NCI-H446 (cell line): ENCODE measurements around the gene RAPGEF2.
"Not testable (repeated sequence)": the region's sequence is repeated elsewhere in the genome, so short reads cannot be mapped to it uniquely, and the experiment has no call there.

ENCODE experiments used
- DNase-seq, 2 experiments: peaks; one replicate each; lab custom pipeline; 2025; lab: John Stamatoyannopoulos, UW

RAPGEF2 gene

DNA sequence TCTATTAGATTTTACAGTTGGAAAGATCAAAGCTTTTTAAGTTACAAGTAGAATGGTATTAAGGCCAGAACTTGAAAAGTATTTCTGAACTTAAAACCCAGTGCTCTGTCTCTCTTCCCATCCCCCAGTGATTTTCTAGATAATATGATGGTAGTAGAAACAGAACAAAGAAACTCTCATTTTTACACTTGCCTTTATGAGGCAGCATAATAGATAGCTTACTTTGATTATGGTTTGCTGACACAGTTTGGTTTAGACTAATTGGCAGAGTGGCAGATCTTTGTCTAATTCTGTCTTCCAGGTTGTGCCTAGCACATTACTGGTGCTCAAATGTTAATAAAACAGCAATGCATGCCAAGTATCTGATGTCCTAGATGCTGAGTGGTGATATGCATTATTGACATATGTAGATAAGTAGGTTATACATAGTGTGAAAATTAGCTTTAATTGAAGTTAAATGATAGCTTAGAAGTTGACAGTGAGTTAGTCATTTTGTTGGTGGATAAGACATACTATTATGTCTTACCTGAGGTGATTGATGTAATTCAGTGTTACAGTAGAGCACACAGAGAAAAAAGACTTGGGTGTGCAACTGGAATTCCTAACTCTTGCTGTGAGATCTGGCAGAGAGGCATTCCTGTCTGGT is 4.3 kb upstream of the RAPGEF2 start:
- DNase-seq, result no peak

DNA sequence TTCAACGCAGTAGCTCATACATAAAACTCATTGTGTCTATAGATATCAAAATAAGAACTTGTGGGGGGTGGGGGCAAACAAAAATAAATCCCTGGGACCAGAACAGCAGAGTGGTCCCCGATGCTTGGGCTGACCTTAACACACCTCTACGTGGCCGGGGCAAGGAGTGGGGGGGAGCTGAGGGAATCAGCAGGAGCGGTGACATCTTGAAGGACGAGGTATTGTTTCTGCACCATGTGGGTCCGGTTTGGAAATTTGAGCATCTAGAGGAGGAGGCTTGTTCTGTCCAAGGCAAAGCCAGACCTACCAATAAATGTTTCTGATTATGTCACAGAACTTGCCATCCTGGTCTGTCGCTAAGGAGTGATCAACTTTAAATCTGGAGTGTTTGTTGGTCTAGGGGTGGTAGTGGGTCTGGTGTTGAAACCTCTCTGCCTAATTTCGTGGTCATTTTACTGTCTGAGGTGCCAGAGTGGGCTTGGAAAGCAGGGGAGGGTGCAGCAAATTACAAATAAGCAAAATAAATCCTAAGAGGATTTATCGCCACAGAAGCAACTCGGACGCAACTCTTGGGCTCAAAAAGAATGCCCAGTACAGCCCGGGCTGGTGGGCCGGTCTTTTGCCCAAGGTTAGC is 774 bp upstream of the RAPGEF2 start:
- DNase-seq, result no peak

- peak in 1 of 2 experiments; percentile 45 for DNase-seq
Measured at GRCh38 chr4:159103384-159103990, 608 bp downstream of the RAPGEF2 start.

GRCh38 chr4:159104694-159105414 is 2.0 kb downstream of the RAPGEF2 start:
- DNase-seq, result peak in 1 of 2 experiments; percentile 42

DNA sequence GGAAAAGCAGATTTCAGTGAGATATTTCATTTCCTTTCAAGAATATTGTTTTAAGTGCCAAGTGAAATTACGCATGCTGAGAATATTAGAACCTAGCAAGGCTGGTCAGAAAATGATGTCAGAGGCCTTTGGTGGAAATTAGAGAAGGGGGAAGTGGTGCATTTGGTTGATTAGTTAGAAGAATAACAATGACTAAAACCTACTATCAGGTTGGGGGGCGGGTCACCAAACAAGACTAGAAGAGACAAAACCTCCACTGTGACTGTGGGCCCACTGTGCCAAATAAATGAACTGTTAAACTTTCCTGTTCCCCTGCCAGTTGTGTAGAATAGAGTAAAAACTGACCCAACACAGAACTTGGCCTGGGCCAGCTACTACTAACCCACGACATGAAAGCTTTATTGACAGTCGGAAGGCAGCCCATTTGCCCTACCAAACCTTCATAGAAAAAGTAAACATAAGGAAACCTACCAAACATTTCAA is 2.9 kb downstream of the RAPGEF2 start:
- no peak for DNase-seq

DNA sequence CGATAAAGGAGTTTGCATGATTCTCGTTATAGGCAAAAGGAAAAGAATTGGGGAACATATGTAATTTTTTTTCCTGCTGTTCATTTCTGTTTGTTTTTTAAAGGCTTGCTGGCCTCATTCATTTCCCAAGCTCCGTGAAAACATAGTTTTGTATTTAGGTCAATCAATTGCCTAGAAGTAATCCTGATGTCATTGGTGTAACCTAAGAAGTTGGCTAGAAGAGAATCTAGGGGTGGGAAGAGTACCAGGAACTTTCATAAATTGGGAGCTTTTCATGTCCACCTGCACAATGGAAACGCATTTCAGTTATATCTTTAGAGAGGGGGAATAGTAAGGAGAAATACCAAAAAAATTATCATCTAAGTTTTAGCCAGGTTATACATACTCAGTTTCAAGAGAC is 3.8 kb downstream of the RAPGEF2 start:
- DNase-seq, result no peak

DNA sequence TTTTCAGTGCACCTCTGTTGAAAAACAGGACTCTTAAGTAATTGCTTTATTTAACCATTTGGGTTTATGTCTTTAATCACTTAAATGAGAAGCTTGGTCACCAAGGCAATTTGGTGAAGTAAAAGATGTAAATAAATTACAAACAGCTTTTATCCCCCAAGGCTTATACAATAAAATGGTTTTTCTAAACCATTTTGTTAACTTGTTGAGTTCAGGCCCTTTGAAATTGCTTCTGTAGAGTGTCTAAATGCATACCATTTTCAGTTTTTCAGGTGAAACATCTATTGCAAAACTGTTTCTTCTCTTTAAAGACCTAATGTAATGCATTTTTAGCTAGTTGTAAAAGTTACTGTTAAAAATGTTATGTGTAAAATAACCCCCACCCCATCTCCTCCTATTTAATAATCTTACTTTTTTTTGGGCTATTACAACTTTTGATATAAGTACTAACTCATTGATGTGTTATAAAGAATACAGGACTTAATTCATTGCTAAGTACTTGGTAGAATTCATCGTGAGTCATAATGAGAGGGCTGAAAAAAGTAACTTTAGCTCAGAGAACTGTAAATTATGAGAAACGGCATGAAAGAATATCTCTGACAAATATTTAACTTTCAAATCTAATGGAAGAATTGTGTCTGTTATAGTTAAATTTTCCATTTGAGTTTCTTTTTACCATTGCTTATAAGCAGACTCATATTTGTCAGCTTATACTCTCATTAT is 4.5 kb downstream of the RAPGEF2 start:
- no peak for DNase-seq

GRCh38 chr4:159108124-159108523 is 5.2 kb downstream of the RAPGEF2 start:
- no peak for DNase-seq

- DNase-seq, result no peak
Measured at GRCh38 chr4:159110961-159111360, 8.1 kb downstream of the RAPGEF2 start.

DNA sequence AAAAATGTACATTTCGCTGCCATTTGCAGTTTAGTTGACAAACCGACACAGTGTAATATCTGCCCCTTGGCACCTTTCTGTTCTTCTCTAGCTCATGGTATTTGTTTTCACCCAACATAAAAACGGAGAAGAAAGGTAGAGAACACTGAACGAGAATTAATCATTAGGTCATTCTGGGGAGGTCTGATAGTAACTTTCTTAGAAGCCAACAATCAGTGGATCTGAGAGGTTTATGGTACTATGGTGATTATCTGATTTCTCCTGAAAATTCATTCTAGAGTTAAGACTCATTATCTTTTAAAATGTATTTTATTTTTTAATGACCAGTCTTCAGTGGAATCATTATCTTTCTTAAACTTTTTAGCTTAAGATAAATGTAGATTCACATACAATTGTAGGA is 8.5 kb downstream of the RAPGEF2 start:
- DNase-seq, result no peak

- not testable (repeated sequence) for DNase-seq
Measured at GRCh38 chr4:159113366-159113765, 10.5 kb downstream of the RAPGEF2 start.

GRCh38 chr4:159116098-159116497 is 13.2 kb downstream of the RAPGEF2 start:
- DNase-seq, result not testable (repeated sequence)

- DNase-seq, result not testable (repeated sequence)
Measured at GRCh38 chr4:159116693-159117092, 13.8 kb downstream of the RAPGEF2 start.

DNA sequence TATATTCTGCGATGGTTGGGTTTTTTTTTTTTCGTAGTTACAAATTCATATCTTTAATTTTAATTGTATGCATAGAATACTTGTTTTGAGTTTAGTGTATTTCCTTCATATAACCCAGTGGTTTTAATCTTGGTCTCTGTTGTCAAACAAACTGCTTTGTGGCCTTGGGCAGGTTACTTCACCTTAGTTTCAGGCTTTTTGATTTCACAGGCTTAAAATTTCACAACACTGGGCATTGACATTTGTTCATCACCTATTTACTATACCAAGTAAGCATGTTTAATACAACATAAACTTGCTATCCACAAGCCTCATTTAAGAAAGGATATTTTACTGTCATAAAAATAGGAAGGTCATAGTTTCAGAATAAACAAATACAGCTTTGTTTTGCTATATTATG is 14.7 kb downstream of the RAPGEF2 start:
- no peak for DNase-seq

DNA sequence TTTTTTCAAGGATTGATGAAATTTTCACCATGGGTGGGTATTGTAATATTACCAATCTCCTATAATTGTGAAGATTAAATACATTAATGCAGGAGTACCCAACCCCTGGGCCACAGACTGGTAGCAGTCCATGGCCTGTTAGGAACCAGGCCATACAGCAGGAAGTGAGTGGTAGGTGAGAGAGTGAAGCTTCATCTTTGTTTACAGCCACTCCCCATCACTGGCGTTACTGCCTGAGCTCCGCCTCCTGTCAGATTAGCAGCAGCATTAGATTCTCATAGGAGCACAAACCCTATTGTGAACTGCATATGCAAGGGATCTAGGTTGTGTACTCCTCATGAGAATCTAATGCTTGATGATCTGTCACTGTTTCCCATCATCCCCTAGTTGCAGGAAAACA is 15.1 kb downstream of the RAPGEF2 start:
- DNase-seq, result no peak

DNA sequence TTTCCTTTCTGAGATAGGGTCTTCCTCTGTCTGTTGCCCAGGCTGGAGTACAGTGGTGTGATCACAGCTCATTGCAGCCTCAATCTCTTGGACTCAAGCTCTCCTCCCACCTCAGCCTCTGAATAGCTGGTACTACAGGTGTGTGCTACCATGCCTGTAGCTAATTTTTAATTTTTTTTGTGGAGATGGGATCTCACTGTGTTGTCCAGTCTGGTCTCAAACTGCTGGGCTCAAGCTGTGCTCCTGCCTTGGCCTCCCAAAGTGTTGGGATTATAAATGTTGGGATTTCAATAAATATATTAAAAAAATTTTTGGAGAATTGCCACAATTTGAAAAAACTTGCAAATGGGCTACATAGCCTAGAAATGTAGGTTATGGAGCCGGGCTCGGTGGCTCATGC is 18.5 kb downstream of the RAPGEF2 start:
- no peak for DNase-seq

GRCh38 chr4:159126716-159127115 is 23.8 kb downstream of the RAPGEF2 start:
- no peak for DNase-seq

GRCh38 chr4:159127745-159128518 is 25.1 kb downstream of the RAPGEF2 start:
- DNase-seq, result no peak

- DNase-seq, result no peak
Measured at GRCh38 chr4:159129814-159130550, 27.1 kb downstream of the RAPGEF2 start.

DNA sequence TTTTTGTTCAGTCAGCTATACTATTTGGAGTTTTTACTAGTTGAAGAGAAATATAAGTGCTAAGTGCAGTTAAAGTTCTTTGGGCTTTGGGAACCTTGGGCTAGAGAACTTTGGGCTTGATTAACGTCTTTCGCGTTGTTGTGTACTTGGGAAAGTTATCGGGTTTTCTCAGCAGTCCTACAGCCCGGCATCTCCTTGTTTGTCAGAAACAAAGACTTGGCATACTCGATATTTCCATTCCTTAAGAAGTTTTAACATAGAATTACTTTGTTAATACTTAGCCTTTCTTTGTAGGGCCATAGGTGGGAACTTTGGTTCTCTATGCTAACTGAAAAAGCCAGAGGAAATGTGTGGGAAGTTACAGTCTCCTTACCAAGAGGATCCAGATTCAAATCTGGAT is 28.7 kb downstream of the RAPGEF2 start:
- DNase-seq, result no peak
